ENCODE results near the gene PSMD2.

PSMD2 gene

GRCh38 chr3:184354754-184355153 is 55.7 kb downstream of the PSMD2 start:
- no peak for TF ChIP-seq GATA1 (IDR thresholded peaks at IDR 0.05; ENCODE audit: low read depth, low read length)
- TF ChIP-seq POLR2A (IDR thresholded peaks at IDR 0.05; ENCODE audit: low read length) = no peak
- no peak for DNase-seq

DNA sequence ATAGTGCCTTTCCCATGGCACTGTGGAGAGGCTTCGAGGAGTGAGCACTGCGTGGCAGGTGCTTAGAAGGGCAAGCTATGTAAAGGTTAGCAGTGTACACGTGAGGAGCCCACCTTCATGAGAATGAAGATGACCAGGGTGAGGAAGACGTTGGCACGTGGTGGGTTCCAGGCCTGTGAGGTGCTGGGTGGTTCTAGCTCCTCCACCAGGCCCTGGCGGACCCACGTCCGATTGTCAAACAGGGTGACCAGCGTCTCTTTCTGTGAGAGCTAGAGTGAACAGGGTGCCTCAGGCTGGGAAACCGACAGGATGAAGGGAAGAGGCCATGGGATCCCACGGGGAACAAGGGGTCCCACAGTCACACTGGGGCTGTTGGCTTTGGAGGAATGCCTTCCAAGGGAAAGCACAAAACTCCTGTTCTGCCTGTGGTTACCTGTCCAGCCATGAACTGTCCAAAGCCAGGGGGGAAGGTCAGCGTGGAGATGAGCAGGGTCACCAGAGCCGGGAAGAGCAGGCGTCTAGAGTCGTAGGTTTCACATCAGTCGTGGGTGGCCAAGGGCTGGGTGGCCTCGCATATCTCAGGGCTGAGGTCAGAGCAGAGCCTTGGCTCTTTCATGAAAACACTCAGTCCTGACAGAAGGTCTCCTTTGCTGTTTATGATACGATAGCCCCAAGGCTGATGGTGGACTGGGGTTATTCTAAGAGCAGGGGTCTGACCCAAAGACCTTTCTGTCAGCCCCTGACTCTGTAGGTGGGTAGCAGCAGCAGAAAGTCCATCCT is 56.4 kb downstream of the PSMD2 start:
- no peak for DNase-seq
- TF ChIP-seq POLR2A (IDR thresholded peaks at IDR 0.05; ENCODE audit: low read length) (no peak), GATA1 (IDR thresholded peaks at IDR 0.05; ENCODE audit: low read depth, low read length) (no peak)

DNA sequence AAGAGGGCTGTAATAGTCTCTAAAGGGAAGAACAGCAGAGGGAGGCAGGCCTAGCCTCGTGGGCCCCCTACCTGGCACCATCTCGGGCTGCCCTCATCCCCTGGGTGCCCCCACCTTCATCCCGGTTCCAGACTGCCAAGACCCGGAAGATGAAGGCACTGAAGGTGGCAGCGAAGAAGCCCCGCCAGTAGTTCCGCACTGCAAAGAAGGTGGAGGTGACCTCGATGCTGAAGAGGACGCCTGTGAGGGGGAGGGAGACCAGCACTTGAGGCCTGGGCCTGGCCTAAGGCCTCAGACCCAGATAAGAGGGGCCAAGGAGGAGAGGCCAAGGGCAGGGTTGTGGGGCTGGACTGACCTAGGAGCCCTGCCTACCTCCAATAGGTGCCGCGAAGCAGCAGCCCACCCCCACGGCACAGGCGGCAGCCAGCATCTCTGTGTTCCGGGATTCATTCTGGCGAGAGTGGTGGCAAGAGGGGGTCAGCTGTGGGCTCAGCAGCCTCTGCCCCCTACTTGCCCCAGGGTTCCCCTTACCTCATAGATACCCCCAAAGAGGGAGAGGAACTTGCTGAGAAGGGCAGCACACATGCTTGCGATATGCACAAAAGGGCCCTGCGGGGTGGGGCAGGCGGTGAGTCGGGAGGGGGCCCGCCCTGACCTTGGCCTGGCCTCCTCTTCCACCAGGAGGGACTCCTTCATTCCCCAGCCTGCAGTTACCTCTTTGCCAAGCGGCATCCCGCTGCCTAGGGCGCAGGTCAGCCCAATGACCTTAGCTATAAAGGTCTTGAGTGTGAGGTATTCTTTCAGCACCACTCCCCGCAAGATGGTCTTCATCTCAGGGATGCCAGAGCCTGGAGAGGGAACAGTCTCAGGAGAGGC is 58.4 kb downstream of the PSMD2 start:
- no peak for DNase-seq
- TF ChIP-seq GATA1 (IDR thresholded peaks at IDR 0.05; ENCODE audit: low read depth, low read length) = no peak
- TF ChIP-seq POLR2A (IDR thresholded peaks at IDR 0.05; ENCODE audit: low read length) = no peak

DNA sequence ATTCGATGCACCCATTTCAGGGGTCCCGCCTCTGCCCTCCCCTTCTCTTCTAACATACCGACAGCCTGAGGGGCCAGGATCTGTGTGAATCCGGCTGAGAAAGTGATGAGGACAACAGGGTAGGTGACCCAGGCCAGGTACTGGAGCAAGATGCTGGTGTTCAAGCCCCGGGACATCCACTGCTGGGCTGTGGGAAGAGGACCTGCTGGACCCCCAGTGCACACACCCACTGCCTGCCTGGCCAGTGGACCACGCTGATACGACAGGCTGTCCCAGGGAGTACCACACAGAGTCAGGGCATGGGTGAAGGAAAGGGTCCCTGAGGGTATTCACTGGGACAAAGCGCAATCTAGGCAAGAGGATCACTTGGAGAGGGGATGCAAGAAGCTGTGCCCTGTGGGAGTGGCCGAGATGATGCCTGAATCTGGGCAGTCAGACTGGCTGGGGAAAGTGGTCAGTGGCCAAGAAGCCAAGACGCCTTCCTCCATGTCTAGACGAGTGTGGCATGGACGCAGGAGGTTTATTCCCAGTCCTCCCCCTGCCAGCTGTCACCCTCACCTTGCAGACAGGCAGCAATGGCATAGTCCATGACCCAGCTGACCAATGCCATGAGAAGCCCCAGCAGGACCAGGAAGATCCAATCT is 59.2 kb downstream of the PSMD2 start:
- DNase-seq = no peak
- no peak for TF ChIP-seq GATA1 (IDR thresholded peaks at IDR 0.05; ENCODE audit: low read depth, low read length)
- TF ChIP-seq POLR2A (IDR thresholded peaks at IDR 0.05; ENCODE audit: low read length) = no peak
